ENCODE results near the gene FAT2.

FAT2 gene, protein sequence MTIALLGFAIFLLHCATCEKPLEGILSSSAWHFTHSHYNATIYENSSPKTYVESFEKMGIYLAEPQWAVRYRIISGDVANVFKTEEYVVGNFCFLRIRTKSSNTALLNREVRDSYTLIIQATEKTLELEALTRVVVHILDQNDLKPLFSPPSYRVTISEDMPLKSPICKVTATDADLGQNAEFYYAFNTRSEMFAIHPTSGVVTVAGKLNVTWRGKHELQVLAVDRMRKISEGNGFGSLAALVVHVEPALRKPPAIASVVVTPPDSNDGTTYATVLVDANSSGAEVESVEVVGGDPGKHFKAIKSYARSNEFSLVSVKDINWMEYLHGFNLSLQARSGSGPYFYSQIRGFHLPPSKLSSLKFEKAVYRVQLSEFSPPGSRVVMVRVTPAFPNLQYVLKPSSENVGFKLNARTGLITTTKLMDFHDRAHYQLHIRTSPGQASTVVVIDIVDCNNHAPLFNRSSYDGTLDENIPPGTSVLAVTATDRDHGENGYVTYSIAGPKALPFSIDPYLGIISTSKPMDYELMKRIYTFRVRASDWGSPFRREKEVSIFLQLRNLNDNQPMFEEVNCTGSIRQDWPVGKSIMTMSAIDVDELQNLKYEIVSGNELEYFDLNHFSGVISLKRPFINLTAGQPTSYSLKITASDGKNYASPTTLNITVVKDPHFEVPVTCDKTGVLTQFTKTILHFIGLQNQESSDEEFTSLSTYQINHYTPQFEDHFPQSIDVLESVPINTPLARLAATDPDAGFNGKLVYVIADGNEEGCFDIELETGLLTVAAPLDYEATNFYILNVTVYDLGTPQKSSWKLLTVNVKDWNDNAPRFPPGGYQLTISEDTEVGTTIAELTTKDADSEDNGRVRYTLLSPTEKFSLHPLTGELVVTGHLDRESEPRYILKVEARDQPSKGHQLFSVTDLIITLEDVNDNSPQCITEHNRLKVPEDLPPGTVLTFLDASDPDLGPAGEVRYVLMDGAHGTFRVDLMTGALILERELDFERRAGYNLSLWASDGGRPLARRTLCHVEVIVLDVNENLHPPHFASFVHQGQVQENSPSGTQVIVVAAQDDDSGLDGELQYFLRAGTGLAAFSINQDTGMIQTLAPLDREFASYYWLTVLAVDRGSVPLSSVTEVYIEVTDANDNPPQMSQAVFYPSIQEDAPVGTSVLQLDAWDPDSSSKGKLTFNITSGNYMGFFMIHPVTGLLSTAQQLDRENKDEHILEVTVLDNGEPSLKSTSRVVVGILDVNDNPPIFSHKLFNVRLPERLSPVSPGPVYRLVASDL (N-terminal part only)

DNA sequence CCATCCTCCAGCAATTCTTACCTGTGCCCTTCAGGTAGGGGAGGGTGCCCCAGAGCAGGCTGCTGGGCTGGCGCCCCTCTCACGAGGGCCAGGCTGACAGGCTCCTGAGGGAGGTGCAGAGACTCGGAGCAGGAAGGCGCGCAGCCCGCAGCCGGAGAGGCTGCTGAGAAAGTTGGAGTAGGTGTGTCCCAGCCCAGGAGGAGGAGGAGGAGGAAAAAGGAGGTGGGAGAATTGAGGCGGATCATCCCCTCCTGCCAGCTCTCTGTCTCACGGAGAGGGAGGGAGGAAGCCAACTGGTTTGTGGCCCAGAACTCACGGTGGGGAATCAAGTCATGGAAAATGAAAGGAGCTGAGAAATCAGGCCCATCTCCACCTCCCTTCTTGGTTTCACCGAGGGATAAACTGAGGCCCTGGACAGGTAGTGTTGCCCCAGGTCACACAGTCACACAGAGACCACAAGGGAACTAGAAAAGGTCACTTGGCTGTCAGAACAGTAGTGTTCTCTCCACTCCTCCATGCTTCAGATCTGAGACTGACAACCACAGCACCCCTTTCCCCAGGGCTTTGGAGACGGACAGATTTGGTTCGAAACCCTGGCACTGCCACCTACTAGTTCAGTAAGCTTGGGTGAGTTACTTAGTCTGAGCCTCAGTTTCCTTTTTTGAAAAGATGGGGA lies at the start of gene FAT2:
Gene FAT2, minus strand, starts transcription at position 188 of the 676 bp plus-strand sequence. CDS start 22,400 bp downstream, outside the sequence.
- H3K4me3 ChIP-seq (replicated peaks; ENCODE audit: low read depth, low read length) = no peak within 1 kb of the TSS
- no peak for DNase-seq (ENCODE audit: extremely low read depth, low read depth)
- TF ChIP-seq, protein P1, sequence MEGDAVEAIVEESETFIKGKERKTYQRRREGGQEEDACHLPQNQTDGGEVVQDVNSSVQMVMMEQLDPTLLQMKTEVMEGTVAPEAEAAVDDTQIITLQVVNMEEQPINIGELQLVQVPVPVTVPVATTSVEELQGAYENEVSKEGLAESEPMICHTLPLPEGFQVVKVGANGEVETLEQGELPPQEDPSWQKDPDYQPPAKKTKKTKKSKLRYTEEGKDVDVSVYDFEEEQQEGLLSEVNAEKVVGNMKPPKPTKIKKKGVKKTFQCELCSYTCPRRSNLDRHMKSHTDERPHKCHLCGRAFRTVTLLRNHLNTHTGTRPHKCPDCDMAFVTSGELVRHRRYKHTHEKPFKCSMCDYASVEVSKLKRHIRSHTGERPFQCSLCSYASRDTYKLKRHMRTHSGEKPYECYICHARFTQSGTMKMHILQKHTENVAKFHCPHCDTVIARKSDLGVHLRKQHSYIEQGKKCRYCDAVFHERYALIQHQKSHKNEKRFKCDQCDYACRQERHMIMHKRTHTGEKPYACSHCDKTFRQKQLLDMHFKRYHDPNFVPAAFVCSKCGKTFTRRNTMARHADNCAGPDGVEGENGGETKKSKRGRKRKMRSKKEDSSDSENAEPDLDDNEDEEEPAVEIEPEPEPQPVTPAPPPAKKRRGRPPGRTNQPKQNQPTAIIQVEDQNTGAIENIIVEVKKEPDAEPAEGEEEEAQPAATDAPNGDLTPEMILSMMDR (IDR thresholded peaks at IDR 0.05; ENCODE audit: low read depth, low read length, missing control alignments) = no peak

DNA sequence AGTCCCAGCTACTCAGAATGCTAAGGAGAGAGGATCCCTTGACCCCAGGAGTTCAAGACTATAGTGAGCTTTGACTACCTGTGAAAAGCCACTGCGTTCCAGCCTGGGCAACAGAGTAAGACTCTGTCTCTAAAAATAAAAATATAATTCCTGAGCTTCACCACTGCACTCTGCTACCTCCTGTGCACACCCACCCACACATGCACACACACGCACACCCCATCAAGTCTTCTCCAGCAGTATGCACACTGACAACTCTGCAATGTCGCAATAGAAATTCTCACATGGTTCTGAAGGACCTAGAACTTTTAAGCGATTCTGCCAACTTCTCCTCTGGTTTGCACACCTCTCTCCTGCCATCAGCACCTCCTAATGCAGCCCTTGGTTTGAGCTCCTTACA lies 47.5 kb upstream of the FAT2 start:
- no peak for DNase-seq (ENCODE audit: extremely low read depth, low read depth)

DNA sequence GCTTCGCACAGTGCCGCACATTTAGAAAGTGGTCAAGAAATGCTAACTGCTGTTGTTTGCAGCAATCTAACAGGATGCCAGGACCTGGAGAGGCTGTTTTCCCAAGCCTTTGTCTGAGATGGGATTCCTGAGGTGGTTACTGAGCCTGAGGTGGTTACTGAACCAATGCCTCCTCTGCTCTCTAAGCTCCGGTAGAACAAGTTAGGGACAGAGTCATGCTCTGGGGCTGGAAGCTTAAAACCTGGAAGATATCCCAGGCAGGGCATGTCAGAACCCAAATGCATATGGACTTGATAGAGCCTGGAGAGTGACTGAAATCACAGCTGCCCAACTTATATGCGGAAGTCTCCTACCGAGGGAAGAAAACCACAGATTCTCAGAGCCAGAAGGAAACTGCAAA lies 46.5 kb upstream of the FAT2 start:
- DNase-seq (ENCODE audit: extremely low read depth, low read depth) = no peak
- no peak overlapping the region for H3K4me3 ChIP-seq (replicated peaks; ENCODE audit: low read depth, low read length)
- TF ChIP-seq, protein P1 (IDR thresholded peaks at IDR 0.05; ENCODE audit: low read depth, low read length, missing control alignments) = no peak

More for the DNA sequence above, 47.5 kb upstream of the FAT2 start:
- TF ChIP-seq, protein P1 (IDR thresholded peaks at IDR 0.05; ENCODE audit: low read depth, low read length, missing control alignments) = no peak
- H3K4me3 ChIP-seq (replicated peaks; ENCODE audit: low read depth, low read length) = no peak overlapping the region

DNA sequence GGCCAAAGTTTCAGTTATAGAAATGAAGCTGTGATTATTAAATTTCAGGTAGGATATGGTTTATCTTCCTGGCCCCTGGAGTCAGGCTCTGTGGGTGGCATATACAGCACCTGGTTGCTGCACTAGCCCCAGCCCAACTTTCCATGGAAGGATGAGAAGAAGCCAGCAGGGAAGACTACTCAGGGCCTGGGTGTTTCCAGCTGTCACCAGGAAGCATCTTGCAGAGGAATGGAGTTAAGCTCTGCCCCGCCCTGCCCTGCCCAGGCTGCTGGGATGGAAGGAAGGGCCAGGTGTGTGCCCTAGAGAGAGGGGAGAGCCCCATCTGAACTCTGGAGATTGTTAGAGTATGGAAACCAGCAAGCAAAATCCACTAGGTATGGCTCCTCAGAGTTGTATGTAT lies 42.8 kb upstream of the FAT2 start:
- DNase-seq (ENCODE audit: extremely low read depth, low read depth) = no peak
- no peak overlapping the region for H3K4me3 ChIP-seq (replicated peaks; ENCODE audit: low read depth, low read length)
- TF ChIP-seq, protein P1 (IDR thresholded peaks at IDR 0.05; ENCODE audit: low read depth, low read length, missing control alignments) = no peak

DNA sequence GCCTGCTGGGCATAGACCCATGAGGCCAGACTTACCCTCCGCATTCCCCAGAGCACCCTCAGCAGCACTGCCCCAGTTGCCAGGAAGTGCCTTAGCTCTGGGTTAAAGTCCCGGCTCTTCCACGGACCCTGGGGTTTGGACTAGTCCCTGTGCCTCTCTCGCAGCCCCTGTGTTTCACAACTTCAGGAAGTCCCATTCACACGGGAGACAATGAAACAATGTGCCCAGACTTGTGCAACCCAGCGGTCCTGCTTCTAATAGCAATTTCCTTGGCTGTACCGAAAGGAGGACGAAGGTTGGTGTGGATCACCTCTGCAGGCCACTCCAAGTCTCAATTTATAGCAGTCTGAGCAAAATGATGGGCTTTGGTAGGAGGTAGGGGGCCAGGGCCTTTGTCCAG lies 41.8 kb upstream of the FAT2 start:
- TF ChIP-seq, protein P1 (IDR thresholded peaks at IDR 0.05; ENCODE audit: low read depth, low read length, missing control alignments) = no peak

DNA sequence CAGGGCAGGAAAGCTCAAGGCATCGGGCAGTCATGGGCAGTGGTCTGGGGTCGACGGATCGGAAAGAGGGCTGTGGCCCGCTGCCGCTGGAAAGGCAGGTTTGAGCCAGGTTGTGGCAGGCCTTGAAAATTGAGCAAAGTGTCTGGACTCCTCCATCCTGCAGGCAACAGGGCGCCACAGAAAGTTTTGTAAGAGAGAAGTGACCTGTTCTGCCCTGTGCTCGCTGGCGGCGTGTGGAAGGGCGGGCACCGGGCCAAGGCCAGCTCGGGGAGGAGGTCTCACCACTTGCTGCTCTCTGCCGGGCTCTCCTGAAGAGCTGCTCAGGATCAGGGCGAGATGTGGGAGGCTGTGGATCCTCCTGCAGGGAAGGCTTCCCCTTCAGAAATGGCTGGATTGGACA lies 41.4 kb upstream of the FAT2 start:
- H3K4me3 ChIP-seq (replicated peaks; ENCODE audit: low read depth, low read length) = no peak overlapping the region
- no peak for DNase-seq (ENCODE audit: extremely low read depth, low read depth)
- TF ChIP-seq, protein P1 (IDR thresholded peaks at IDR 0.05; ENCODE audit: low read depth, low read length, missing control alignments) = no peak

More for the DNA sequence above, 41.8 kb upstream of the FAT2 start:
- DNase-seq (ENCODE audit: extremely low read depth, low read depth) = no peak
- H3K4me3 ChIP-seq (replicated peaks; ENCODE audit: low read depth, low read length) = no peak overlapping the region

Measured in HFF-Myc (cell line).